Stimulated activated CD4-positive, alpha-beta T cell treated with anti-CD3 and anti-CD28 coated beads, Interleukin-4, amount 100 ng/mL, for 48 hours (primary cell): Measurements from ENCODE around the gene ANKRD6.
A peak's percentile ranks its signal among the peaks of the same experiment; 100 is the strongest.
"Not testable (repeated sequence)": the region's sequence is repeated elsewhere in the genome, so short reads cannot be mapped to it uniquely, and the experiment has no call there.

Experiments used
- DNase-seq, 2 donors: peaks; one replicate each; pipeline ENCODE4 v3.0.0-alpha.2; 2020; ENCODE audit warnings: low read depth in 2 of 2

Gene ANKRD6

GRCh38 chr6:89602166-89602565 is 169.2 kb downstream of the ANKRD6 start:
- no peak for DNase-seq

- no peak for DNase-seq
Measured at GRCh38 chr6:89604653-89605052, 171.7 kb downstream of the ANKRD6 start.

DNA sequence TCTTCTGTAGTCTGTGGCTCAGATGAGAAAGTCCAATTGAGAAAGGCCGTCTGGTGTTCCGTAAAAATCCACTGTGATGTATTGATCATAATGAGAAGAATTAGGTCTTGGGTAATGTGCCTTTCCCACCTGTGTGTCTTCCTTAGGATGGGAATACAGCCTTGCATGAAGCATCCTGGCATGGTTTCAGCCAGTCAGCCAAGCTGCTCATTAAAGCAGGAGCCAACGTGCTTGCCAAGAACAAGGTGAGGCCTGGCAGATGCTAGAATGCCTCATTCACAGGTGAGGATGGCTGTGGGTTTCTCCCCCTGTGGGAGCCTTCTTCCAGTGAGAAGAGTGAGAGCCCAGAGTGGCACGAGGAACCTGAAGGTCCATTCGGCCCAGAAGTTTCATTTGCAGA is 172.9 kb downstream of the ANKRD6 start:
- DNase-seq = no peak

DNA sequence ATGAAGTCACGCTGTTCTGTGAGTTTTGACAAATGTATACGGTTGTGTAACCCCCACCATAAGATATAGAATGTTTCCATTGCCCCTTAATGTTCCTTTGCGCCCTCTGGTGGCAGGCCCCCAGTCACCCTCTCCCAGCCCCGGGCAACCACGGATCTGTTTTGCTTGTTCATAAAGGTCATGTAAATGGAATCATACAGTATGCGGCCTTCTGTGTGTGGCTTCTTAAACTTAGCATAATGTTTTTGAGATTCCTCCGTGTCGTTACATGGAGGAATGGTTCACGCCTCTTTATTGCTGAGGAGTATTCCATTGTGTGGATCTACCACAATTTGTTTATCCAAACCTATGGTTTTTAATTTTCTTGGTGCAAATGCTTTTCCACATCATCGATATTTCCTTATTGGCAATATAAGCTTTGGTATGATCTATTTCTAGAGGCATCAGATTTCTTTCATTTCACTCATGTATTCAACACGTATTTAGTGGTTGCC is 177.2 kb downstream of the ANKRD6 start:
- peak; percentile 69 to 80 for DNase-seq

GRCh38 chr6:89611666-89612065 is 178.7 kb downstream of the ANKRD6 start:
- DNase-seq = no peak

DNA sequence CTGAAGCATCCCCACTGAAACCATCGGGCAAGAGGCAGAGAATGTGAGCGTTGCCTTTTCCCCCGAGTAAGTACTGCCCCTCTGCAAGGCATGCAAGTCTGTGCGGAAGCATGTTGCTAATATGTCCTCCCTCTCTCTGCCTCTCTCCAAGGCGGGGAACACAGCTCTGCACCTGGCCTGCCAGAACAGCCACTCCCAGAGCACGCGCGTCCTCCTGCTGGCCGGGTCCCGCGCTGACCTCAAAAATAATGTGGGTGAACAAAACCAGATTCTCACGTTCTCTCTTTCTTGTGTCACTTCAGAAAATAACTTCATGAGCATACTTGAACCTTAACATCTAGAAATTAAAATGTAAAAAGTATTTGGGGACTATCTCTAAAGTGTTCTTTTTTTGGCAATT is 179.2 kb downstream of the ANKRD6 start:
- DNase-seq = no peak

DNA sequence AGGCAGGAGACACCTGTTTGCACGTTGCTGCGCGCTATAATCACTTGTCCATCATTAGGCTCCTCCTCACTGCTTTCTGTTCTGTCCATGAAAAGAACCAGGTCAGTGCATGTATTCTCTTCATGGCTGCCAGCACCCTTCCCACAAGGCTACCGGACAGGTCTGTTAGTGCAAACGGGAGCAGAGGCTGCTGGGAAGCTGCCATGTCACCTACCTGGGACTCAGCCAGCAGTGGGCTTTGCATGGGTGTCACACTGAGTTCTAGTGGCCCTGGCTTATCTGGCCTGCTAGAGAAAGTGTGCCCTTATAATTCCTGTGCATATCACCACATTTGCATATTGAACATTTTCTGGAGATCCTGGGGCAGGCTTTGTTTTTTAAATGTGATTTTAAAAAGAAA is 180.8 kb downstream of the ANKRD6 start:
- DNase-seq = no peak

DNA sequence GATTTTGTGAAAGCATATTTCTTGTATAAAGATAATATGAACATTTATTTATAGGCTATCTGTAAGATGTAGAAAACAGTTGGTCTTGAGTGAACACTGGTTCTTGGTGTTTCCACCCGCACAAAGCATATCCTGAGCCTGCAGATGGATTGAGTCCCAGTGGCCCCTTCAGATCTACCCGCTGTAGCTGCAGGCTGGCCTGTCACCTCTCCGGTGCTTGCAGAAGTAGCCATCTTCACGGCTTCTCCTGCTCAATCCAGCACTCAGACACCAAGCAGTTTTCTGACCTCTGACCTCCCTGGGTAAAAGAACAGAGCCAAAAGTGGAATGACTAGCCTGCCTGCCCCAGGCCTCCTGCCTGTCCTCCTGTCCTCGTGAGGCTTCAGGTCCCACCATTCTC is 182.9 kb downstream of the ANKRD6 start:
- no peak for DNase-seq

- no peak for DNase-seq
Measured at GRCh38 chr6:89616531-89616930, 183.6 kb downstream of the ANKRD6 start.

DNA sequence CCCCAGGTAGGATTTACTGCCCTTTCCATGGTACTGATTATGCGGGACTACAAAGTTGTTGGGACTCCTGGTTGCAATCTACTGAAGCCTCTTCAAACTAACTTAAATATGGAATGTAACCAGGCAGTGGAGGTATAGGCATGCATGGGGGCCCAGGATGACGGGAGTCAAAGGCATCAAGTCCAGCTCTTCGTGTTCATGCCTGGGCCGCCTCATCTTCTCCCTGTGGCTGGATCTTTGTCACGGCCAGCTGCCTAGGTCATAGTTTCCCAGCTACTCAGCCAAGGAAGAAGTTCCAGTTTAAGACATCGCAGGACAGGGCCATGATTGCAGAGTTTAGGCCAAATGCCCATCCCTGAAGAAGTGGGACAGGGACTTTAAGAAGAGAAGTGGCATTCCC is 185.1 kb downstream of the ANKRD6 start:
- no peak for DNase-seq

- DNase-seq = no peak
Measured at GRCh38 chr6:89619567-89619966, 186.6 kb downstream of the ANKRD6 start.

DNA sequence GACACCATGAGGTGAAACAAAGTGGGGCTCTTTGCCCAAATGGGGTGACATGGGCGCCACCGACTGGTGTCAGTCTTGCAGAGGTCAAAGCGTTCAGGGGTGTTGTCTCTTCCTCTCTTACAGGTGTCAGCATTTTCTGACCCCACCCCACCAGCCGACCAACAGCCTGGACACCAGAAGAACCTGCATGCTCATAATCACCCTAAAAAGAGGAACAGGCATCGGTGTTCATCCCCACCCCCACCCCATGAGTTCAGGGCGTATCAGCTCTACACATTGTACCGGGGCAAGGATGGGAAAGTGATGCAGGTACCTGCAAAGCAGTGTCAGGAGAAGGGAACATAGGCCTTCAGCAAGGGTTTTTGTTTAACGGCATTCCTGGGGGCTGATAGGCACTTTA is 190.8 kb downstream of the ANKRD6 start:
- DNase-seq = no peak

DNA sequence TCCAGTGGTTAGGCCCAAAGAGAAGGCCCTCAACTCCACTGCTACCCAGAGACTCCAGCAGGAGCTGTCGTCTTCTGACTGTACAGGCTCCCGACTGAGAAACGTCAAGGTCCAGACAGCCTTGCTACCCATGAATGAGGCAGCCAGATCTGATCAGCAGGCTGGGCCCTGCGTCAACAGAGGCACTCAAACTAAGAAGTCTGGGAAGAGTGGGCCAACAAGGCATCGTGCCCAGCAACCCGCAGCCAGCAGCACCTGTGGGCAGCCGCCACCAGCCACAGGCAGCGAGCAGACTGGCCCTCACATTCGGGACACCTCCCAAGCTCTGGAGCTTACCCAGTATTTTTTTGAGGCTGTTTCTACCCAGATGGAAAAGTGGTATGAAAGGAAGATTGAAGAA is 197.5 kb downstream of the ANKRD6 start:
- DNase-seq = no peak

GRCh38 chr6:89636412-89636811 is 203.5 kb downstream of the ANKRD6 start:
- not testable (repeated sequence) for DNase-seq

DNA sequence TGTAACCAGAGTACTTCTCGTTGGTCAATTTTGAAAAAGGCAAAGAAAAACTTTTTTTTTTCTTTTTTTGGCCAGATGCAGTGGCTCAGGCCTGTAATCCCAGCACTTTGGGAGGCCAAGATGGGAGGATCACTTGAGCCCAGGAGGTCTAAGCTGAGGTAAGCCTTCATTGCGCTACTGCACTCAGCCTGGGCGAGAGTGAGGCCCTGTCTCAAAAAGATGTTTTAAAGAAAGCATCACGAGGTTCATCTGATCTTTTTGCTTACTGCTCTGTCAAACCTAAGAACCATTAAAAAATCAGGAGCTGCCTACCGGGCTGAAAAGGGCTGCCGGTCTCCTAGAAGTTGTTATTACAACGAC is 205.0 kb downstream of the ANKRD6 start:
- DNase-seq = no peak

DNA sequence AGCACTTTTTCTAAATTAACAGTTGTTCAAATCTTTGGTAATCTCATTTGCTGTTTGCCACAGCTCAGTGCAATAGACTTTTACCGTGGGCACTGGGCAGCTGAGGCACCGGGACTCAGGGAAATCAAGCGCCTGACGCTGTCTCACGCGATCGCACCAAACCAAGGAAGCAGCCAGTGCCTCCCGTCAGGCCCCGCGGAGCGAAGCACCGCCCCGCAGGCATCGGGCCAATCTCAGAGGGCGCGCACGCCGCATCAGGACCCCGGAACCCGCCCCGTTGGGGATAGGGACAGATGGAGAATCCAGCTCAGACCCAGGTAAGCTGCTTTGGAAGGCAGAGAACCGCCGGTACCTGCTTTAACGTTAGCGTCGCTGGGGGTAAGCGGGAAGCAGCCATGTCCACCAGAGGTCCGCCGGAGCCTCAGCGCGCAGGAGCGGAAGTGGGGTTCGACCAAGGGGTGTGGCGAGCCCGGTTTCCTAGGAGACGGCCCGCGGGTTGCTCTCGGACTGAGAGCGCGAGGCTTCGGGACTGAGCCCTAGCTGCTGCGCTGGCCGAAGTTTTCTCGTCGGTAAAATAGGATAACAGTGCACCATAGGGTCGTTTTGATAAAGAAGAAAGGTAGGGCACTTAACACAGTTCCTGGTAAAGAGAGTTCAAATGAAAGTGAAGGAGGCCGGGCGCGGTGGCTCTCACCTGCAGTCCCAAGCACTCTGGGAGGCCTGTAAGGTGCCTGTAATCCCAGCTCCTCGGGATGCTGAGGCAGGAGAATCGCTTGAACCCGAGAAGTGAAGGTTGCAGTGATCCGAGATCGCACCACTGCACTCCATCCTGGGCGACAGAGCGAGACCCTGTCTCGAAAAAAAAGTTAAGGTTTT is 205.6 kb downstream of the ANKRD6 start, which contains the start of gene LYRM2:
Gene LYRM2 (minus strand): TSS at position 428 of the 876 bp plus-strand sequence. CDS start 31 bp downstream, at position 397.
- DNase-seq = peak; percentile 88 to 92

DNA sequence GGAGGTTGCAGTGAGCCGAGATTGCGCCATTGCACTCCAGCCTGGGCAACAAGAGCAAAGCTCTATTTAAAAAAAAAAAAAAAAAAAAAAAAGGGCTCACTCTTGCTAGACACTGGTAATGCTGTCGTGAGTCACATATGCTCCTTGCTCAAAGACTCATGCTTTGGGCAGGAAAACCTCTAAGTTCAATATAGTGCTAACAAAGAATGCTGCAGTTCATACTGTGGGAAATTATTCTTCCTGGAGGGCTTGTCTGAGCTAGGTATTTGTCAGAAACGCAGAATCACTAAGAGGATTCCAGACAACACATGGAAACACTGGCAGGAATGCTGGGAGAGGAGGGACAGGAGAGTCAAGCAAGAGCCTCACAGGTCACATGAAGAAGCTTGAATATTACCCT is 207.9 kb downstream of the ANKRD6 start:
- DNase-seq = no peak

- DNase-seq = not testable (repeated sequence)
Measured at GRCh38 chr6:89641581-89641980, 208.6 kb downstream of the ANKRD6 start.

GRCh38 chr6:89642956-89643355 is 210.0 kb downstream of the ANKRD6 start:
- DNase-seq = no peak

DNA sequence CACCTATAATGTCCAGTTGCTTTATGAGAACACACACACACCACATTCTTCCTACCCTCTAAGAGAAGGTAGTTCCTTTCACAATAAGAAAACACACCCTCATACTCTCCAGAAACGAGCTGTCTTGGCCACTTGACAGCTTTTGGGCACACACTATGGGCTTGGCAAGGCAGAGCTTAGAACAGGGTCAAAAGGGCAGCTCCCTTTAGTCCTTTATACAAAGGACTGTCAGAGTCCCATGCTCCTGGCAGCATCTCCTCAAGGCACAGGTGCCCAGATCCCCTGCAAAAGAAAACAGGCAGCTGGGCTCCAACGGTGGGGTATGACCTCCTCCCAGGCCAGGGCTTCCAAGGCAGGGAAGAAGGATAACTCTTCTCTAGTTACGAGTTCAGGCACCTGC is 210.5 kb downstream of the ANKRD6 start:
- no peak for DNase-seq

DNA sequence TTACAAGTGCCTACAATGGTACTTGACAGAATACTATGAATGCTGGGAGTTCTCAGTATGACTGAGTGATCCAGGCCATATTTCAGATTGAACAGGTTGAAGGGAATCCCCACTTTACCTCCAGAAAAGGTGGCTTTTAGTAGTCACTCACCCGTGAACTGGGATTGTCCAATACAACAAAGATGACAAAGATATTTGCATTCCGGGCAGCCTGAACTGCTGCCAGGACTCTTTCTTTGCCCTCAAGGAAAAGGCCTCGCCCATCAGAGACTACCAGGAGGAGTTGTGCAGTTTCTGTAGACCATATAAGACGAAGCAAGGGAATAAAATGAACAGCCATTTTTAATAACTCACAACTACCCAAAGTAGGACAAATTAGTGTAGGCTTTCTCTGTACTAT is 211.9 kb downstream of the ANKRD6 start:
- no peak for DNase-seq

DNA sequence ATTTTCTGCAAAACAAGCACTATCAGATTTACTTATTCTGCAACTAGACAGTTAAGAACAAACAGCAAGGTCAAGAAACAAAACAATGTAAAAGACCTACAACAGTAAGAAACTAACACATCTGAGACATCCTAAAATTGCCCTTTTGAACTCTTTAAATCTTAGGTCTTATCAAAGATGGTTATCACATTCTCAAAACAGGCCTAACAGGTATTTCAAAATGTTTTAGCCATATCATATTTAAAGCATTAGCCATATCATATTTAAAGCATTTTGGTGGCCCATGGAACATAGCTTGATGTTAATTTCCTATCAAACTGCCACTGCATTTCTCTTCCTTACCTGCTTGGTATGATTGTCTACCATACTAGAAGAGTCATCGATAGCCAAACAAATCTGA is 216.7 kb downstream of the ANKRD6 start:
- DNase-seq = no peak

- no peak for DNase-seq
Measured at GRCh38 chr6:89650579-89650978, 217.6 kb downstream of the ANKRD6 start.

- no peak for DNase-seq
Measured at GRCh38 chr6:89655122-89655521, 222.2 kb downstream of the ANKRD6 start.
